ENCODE measurements around the gene HDAC1. TPM values are rescaled to one million over a fixed set of nuclear protein-coding genes. Genes with fewer than 3 reads are reported as not detected.
A peak's percentile ranks its signal among the peaks of the same experiment; 100 is the strongest.

HDAC1 gene
- total RNA-seq (2022) (116 and 117 TPM in 2 replicates), Bru-seq, nascent RNA (percentile 68 among the genes with signal in this experiment), BruChase-seq, experiment 1, labeled RNA remaining after a 2-hour chase (percentile 77 among the genes with signal in this experiment), BruChase-seq, experiment 2, labeled RNA remaining after a 6-hour chase (percentile 84 among the genes with signal in this experiment)
- long read RNA-seq, transcript HDAC1-201 (14 exons, 2,124 nt): major isoform, 136 of 162 reads
- long read RNA-seq, partial matches to known transcripts: 11 of 162 reads
- long read RNA-seq, other reads (novel, unspliced or antisense): 14 of 162 reads

- Histone ChIP-seq H3K36me3 (ENCODE audit: control insufficient read depth, insufficient read depth, low read length) (no peaks in the 10 kb centered on the region), H3K9me3 (no peaks in the 10 kb centered on the region), H3K27me3 (replicated peaks; ENCODE audit: control insufficient read depth, insufficient read depth, low read length) (no peaks in the 10 kb centered on the region), H3K4me3 (ENCODE audit: low read depth, low read length) (peak within 1 kb of the TSS; percentile 91), H3K4me1 (no peaks in the 10 kb centered on the region)
- TF ChIP-seq CTCF (IDR thresholded peaks at IDR 0.05; ENCODE audit: insufficient read depth in 1 of 2, low read depth in 1 of 2, low read length in 1 of 2, severe bottlenecking in 1 of 2, unreplicated experiment in 1 of 2): no peak
- DNase-seq: peak; percentile 95 to 96
- ChIA-PET CTCF (interaction anchor here (0.5 to 2.2 kb wide), 3 partner anchors 34 to 60 kb away, joined by 3 to 8 read pairs (median 5); no protein-coding TSS in a partner anchor), POLR2A (interaction anchor here (0.7 to 2.0 kb wide), 2 partner anchors 32 to 44 kb away, joined by 4 to 9 read pairs; partner anchors contain the start of gene MARCKSL1)
- intact Hi-C loops (cut with micrococcal nuclease; ENCODE audit: unreplicated experiment): loop anchor here (2.0 kb wide), 1 partner anchor 69 kb away; the partner anchor contains the start of genes EIF3I and TMEM234
- no TSS peak for BruUV-seq (replicated peaks)
- H3K4me3 Mint-ChIP-seq (ENCODE audit: unreplicated experiment): peak within 1 kb of the TSS; percentile 96
- no peaks in the 10 kb centered on the region for H3K27me3 Mint-ChIP-seq (ENCODE audit: insufficient read depth, unreplicated experiment)
- H3K36me3 Mint-ChIP-seq (ENCODE audit: insufficient read depth, unreplicated experiment): peaks cover 22% of the 10 kb centered on the region
- H3K27ac Mint-ChIP-seq (ENCODE audit: unreplicated experiment): peak within 1 kb of the TSS; percentile 91
- peaks cover 11% of the 10 kb centered on the region for H3K4me1 Mint-ChIP-seq (ENCODE audit: low read depth, unreplicated experiment)
- no peaks in the 10 kb centered on the region for H3K9me3 Mint-ChIP-seq (ENCODE audit: unreplicated experiment)
These were observed at the start of gene HDAC1 for GRCh38 chr1:32291708-32292538. Gene HDAC1, plus strand, starts transcription at chr1:32292083. Its CDS starts 87 bp downstream, at chr1:32292170.

- Histone ChIP-seq H3K36me3 (ENCODE audit: control insufficient read depth, insufficient read depth, low read length) (no peaks in the 10 kb centered on the region), H3K27me3 (replicated peaks; ENCODE audit: control insufficient read depth, insufficient read depth, low read length) (no peaks in the 10 kb centered on the region), H3K4me3 (ENCODE audit: low read depth, low read length) (no peak overlapping the region), H3K4me1 (no peaks in the 10 kb centered on the region), H3K9me3 (no peaks in the 10 kb centered on the region)
- no peak overlapping the region for H3K27ac Mint-ChIP-seq (ENCODE audit: unreplicated experiment)
- CTCF ChIA-PET: interaction anchor here (0.6 to 2.4 kb wide), 2 partner anchors 26 to 278 kb away, joined by 3 to 11 read pairs; no protein-coding TSS in a partner anchor
- TF ChIP-seq CTCF (IDR thresholded peaks at IDR 0.05; ENCODE audit: insufficient read depth in 1 of 2, low read depth in 1 of 2, low read length in 1 of 2, severe bottlenecking in 1 of 2, unreplicated experiment in 1 of 2): no peak
- no peaks in the 10 kb centered on the region for H3K9me3 Mint-ChIP-seq (ENCODE audit: unreplicated experiment)
- POLR2A ChIA-PET: no interaction called here
- H3K4me1 Mint-ChIP-seq (ENCODE audit: low read depth, unreplicated experiment): no peaks in the 10 kb centered on the region
- H3K36me3 Mint-ChIP-seq (ENCODE audit: insufficient read depth, unreplicated experiment): no peaks in the 10 kb centered on the region
- no TSS peak for BruUV-seq (replicated peaks)
- no peak for DNase-seq
- intact Hi-C loops (cut with micrococcal nuclease; ENCODE audit: unreplicated experiment): loop anchor here (5.0 kb wide), 1 partner anchor 80 kb away; no protein-coding TSS in a partner anchor
- no peaks in the 10 kb centered on the region for H3K27me3 Mint-ChIP-seq (ENCODE audit: insufficient read depth, unreplicated experiment)
- peak overlapping the region; percentile 79 for H3K4me3 Mint-ChIP-seq (ENCODE audit: unreplicated experiment)
These were observed 49.5 kb upstream of the HDAC1 start for GRCh38 chr1:32242341-32242851.

GRCh38 chr1:32246888-32247273 is 45.0 kb upstream of the HDAC1 start, which contains the start of gene FAM167B:
Gene FAM167B, plus strand, starts transcription at chr1:32247222. Its CDS starts 200 bp downstream, at chr1:32247422.
- no peaks in the 10 kb centered on the region for H3K36me3 Mint-ChIP-seq (ENCODE audit: insufficient read depth, unreplicated experiment)
- ChIA-PET POLR2A (no interaction called here), CTCF (no interaction called here)
- H3K27ac Mint-ChIP-seq (ENCODE audit: unreplicated experiment): no peak within 1 kb of the TSS
- no peaks in the 10 kb centered on the region for H3K4me1 ChIP-seq
- H3K4me3 ChIP-seq (ENCODE audit: low read depth, low read length): no peak within 1 kb of the TSS
- no peaks in the 10 kb centered on the region for H3K9me3 Mint-ChIP-seq (ENCODE audit: unreplicated experiment)
- no peaks in the 10 kb centered on the region for H3K27me3 ChIP-seq (replicated peaks; ENCODE audit: control insufficient read depth, insufficient read depth, low read length)
- intact Hi-C loops (cut with micrococcal nuclease; ENCODE audit: unreplicated experiment): no loop called here
- no peaks in the 10 kb centered on the region for H3K36me3 ChIP-seq (ENCODE audit: control insufficient read depth, insufficient read depth, low read length)
- TF ChIP-seq CTCF (IDR thresholded peaks at IDR 0.05; ENCODE audit: insufficient read depth in 1 of 2, low read depth in 1 of 2, low read length in 1 of 2, severe bottlenecking in 1 of 2, unreplicated experiment in 1 of 2): no peak
- H3K27me3 Mint-ChIP-seq (ENCODE audit: insufficient read depth, unreplicated experiment): no peaks in the 10 kb centered on the region
- no peak for DNase-seq
- no peaks in the 10 kb centered on the region for H3K4me1 Mint-ChIP-seq (ENCODE audit: low read depth, unreplicated experiment)
- BruUV-seq (replicated peaks): no TSS peak
- H3K4me3 Mint-ChIP-seq (ENCODE audit: unreplicated experiment): no peak within 1 kb of the TSS
- H3K9me3 ChIP-seq: no peaks in the 10 kb centered on the region
